ENCODE data around the gene TAS1R3.

DNA sequence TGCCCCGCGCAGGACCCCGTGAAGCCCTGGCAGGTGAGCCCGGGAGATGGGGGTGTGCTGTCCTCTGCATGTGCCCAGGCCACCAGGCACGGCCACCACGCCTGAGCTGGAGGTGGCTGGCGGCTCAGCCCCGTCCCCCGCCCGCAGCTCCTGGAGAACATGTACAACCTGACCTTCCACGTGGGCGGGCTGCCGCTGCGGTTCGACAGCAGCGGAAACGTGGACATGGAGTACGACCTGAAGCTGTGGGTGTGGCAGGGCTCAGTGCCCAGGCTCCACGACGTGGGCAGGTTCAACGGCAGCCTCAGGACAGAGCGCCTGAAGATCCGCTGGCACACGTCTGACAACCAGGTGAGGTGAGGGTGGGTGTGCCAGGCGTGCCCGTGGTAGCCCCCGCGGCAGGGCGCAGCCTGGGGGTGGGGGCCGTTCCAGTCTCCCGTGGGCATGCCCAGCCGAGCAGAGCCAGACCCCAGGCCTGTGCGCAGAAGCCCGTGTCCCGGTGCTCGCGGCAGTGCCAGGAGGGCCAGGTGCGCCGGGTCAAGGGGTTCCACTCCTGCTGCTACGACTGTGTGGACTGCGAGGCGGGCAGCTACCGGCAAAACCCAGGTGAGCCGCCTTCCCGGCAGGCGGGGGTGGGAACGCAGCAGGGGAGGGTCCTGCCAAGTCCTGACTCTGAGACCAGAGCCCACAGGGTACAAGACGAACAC, 1.8 kb downstream of the TAS1R3 start:
- no peak; the same call in 1 of the 2 replicates for TF ChIP-seq POLR2AphosphoS5 (IDR thresholded peaks at IDR 0.05; ENCODE audit: low read depth, low read length)
- TF ChIP-seq, protein P1, sequence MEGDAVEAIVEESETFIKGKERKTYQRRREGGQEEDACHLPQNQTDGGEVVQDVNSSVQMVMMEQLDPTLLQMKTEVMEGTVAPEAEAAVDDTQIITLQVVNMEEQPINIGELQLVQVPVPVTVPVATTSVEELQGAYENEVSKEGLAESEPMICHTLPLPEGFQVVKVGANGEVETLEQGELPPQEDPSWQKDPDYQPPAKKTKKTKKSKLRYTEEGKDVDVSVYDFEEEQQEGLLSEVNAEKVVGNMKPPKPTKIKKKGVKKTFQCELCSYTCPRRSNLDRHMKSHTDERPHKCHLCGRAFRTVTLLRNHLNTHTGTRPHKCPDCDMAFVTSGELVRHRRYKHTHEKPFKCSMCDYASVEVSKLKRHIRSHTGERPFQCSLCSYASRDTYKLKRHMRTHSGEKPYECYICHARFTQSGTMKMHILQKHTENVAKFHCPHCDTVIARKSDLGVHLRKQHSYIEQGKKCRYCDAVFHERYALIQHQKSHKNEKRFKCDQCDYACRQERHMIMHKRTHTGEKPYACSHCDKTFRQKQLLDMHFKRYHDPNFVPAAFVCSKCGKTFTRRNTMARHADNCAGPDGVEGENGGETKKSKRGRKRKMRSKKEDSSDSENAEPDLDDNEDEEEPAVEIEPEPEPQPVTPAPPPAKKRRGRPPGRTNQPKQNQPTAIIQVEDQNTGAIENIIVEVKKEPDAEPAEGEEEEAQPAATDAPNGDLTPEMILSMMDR (IDR thresholded peaks at IDR 0.05), result no peak
- TF ChIP-seq SIN3A (IDR thresholded peaks at IDR 0.05; ENCODE audit: borderline replicate concordance, insufficient read depth, low read depth, low read length), result no peak
